CD4-positive, alpha-beta memory T cell (primary cell): Measurements from ENCODE around the gene CLNK. TPM values are rescaled to one million over a fixed set of nuclear protein-coding genes. Genes with fewer than 3 reads are reported as not detected.

Experiments
- CTCF ChIA-PET: fragments of 350-600 bp; sonication (Branson Sonifier 250); formaldehyde crosslinking; loops from one replicate; lab custom pipeline; 2021; ENCODE audit warnings: inconsistent platforms; ENCODE audit not compliant: partially characterized antibody; lab: Charles Lee
- POLR2A ChIA-PET: fragments of 350-600 bp; sonication (Branson Sonifier 250); formaldehyde crosslinking; loops from one replicate; lab custom pipeline; 2021; ENCODE audit not compliant: partially characterized antibody; lab: Charles Lee
- DNase-seq, 5 donors: peaks; one replicate each; pipeline versions ENCODE4 v3.0.0 to v3.0.0-alpha.2; 2020 to 2022; ENCODE audit warnings: mixed read lengths in 1 of 5
- H3K27ac ChIP-seq: one replicate; pipeline ENCODE4 v1.7.0; 2013; ENCODE audit warnings: low read depth, low read length
- H3K27me3 ChIP-seq: 2 replicates; pipeline ENCODE4 v1.7.0; 2013; ENCODE audit warnings: mild to moderate bottlenecking, low read length, moderate library complexity; ENCODE audit not compliant: insufficient read depth
- H3K36me3 ChIP-seq: 2 replicates; pipeline ENCODE4 v1.7.0; 2013; ENCODE audit warnings: mild to moderate bottlenecking, low read length, moderate library complexity; ENCODE audit not compliant: insufficient read depth
- H3K4me1 ChIP-seq: 2 replicates; pipeline ENCODE4 v1.7.0; 2013; ENCODE audit warnings: mild to moderate bottlenecking, low read length, moderate library complexity; ENCODE audit not compliant: insufficient read depth
- H3K4me3 ChIP-seq, 2 donors: one replicate each; pipeline ENCODE4 v1.7.0; 2013; ENCODE audit warnings: low read length in 2 of 2, mild to moderate bottlenecking in 1 of 2
- H3K9me3 ChIP-seq, 2 donors: one replicate each; pipeline ENCODE4 v1.7.0; 2013; ENCODE audit warnings: low read length in 2 of 2, control low read depth in 1 of 2; ENCODE audit not compliant: control insufficient read depth in 1 of 2
- H3K27ac Mint-ChIP-seq, 7 donors: one replicate each; pipeline ENCODE4 v1.8.0; 2020 to 2021; ENCODE audit warnings: mixed read lengths in 7 of 7, mild to moderate bottlenecking in 6 of 7, inconsistent platforms in 3 of 7, moderate library complexity in 3 of 7
- H3K27me3 Mint-ChIP-seq, 2 donors: one replicate each; pipeline ENCODE4 v1.8.0; 2020 to 2021; ENCODE audit warnings: mixed read lengths in 2 of 2
- H3K36me3 Mint-ChIP-seq, 2 donors: one replicate each; pipeline ENCODE4 v1.8.0; 2020 to 2021; ENCODE audit warnings: mixed read lengths in 2 of 2, inconsistent platforms in 1 of 2, mild to moderate bottlenecking in 1 of 2
- H3K4me1 Mint-ChIP-seq, 4 donors: one replicate each; pipeline ENCODE4 v1.8.0; 2020 to 2021; ENCODE audit warnings: mixed read lengths in 4 of 4, mild to moderate bottlenecking in 1 of 4
- H3K4me3 Mint-ChIP-seq, 8 donors: one replicate each; pipeline ENCODE4 v1.8.0; 2020 to 2021; ENCODE audit warnings: mixed read lengths in 8 of 8, mild to moderate bottlenecking in 7 of 8, moderate library complexity in 6 of 8, inconsistent platforms in 3 of 8
- H3K9me3 Mint-ChIP-seq, 8 donors: one replicate each; pipeline ENCODE4 v1.8.0; 2020 to 2021; ENCODE audit warnings: mixed read lengths in 8 of 8, mild to moderate bottlenecking in 5 of 8, inconsistent platforms in 3 of 8, moderate library complexity in 1 of 8
- intact Hi-C: fragments of 100-400 bp; cut with micrococcal nuclease; formaldehyde crosslinking; loops from one replicate; pipeline ENCODE4 v1.15.1; 2023
- polyA plus RNA-seq, 2 donors: library from polyadenylated mRNA; unstranded; fragments of 300-500 nt; fragmentation: Illumina TruSeq; gene quantifications; one replicate each; pipeline ENCODE4 v1.2.3, GENCODE V29; 2021
- total RNA-seq, 2 experiments: library from RNA; stranded (reverse); gene quantifications; one replicate each; pipeline ENCODE4 v1.2.3, GENCODE V29; 2021

CLNK gene
- total and polyA plus RNA-seq, 4 experiments from 2014 or later = 0.11 to 0.29 TPM; not detected in 2

DNA sequence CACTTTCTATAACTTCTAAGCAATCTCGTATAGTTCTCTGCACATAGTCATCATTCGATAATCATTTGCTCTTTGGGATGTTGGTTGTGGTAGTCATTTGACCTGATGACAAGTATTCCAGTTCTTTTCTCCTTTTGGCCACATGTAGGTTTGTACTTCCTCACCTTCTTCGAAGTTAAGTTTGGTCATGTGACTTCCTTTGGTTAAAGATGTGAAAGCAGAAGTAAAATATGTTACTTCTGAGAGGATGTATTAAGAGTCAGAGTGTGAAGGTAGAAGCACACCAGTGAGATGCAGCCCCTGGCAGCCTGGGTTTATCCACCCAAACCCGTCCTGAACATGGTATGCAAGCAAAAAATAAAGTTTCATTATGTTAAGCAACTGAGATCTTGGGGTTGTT is 178.5 kb downstream of the CLNK start:
- Histone ChIP-seq H3K4me1 (no peaks in the 10 kb centered on the region), H3K27ac (no peak overlapping the region), H3K27me3 (no peaks in the 10 kb centered on the region), H3K9me3 (no peaks in the 10 kb centered on the region), H3K4me3 (no peak overlapping the region), H3K36me3 (no peaks in the 10 kb centered on the region)
- Mint-ChIP-seq H3K36me3 (no peaks in the 10 kb centered on the region), H3K4me1 (peaks cover 0 to 6% (median 3%) of the 10 kb centered on the region in 4 donors), H3K9me3 (peaks cover 0 to 14% (median 7%) of the 10 kb centered on the region in 8 donors), H3K4me3 (no peak overlapping the region), H3K27me3 (peaks cover 1 to 6% of the 10 kb centered on the region in 2 donors), H3K27ac (peak overlapping the region in 1 of 7 donors; percentile 25)
- intact Hi-C loops = no loop called here
- POLR2A ChIA-PET = no interaction called here
- CTCF ChIA-PET = no interaction called here
- DNase-seq = no peak

DNA sequence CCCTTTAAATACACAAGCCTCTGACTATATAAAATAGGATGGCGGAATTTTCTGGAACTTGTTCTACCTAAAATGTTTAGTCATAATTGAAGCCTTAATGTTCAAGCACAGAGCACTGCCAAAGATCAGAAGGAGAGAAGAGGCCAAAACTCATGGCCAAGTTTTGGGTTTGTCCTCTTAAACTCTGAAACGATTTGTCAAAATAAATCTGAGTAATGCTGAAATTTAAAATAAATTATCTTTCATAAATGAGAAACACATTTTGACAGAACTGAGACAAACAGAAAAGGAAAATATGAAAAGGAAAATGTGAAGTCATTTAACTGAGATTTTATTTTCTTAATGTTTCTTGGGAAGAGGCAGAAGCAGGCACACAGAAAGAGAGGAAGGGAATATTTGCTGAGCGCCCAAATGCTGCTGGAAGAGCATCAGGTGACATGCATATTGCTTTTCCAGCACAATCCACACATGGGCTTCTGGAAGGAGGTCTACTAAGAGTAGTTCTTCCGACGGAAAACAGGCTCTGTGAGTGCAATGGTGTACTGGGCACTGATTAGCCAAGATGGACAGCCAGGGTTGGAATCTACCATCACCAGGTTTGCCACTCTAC is 179.9 kb downstream of the CLNK start:
- no peak overlapping the region for H3K27ac Mint-ChIP-seq
- Histone ChIP-seq H3K36me3 (no peaks in the 10 kb centered on the region), H3K27ac (no peak overlapping the region), H3K4me3 (no peak overlapping the region), H3K27me3 (no peaks in the 10 kb centered on the region), H3K4me1 (no peaks in the 10 kb centered on the region), H3K9me3 (no peaks in the 10 kb centered on the region)
- DNase-seq = no peak
- H3K9me3 Mint-ChIP-seq = peaks cover 0 to 14% (median 7%) of the 10 kb centered on the region in 8 donors
- no peaks in the 10 kb centered on the region for H3K36me3 Mint-ChIP-seq
- ChIA-PET CTCF (no interaction called here), POLR2A (no interaction called here)
- H3K27me3 Mint-ChIP-seq = peaks cover 7 to 10% of the 10 kb centered on the region in 2 donors
- H3K4me1 Mint-ChIP-seq = peaks cover 0 to 6% (median 3%) of the 10 kb centered on the region in 4 donors
- no peak overlapping the region for H3K4me3 Mint-ChIP-seq
- intact Hi-C loops = no loop called here

DNA sequence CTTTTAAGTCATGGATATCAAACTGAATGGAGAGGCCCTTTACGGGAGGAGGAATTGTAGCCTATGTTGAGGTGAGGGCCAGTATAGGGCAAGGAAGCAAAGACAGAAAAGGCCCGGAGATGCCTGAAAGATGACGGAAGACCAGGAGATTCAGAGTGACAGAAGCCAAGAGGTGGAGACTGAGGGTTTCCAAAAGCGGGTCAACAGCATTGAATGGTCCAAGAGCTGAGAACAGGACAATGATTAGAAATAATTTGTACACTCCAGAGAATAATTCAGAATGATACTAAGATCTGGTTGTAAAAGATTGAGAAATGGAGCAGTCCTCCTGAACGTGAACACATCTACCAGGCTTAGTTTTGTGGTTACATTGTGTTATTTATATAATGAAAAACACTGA is 181.9 kb downstream of the CLNK start:
- Mint-ChIP-seq H3K9me3 (peaks cover 0 to 14% (median 7%) of the 10 kb centered on the region in 8 donors), H3K4me3 (no peak overlapping the region), H3K27me3 (peaks cover 7 to 10% of the 10 kb centered on the region in 2 donors), H3K4me1 (peaks cover 0 to 6% (median 3%) of the 10 kb centered on the region in 4 donors), H3K27ac (no peak overlapping the region), H3K36me3 (no peaks in the 10 kb centered on the region)
- ChIA-PET CTCF (interaction anchor here (1.7 kb wide), 1 partner anchor 33 kb away, joined by 3 read pairs; no protein-coding TSS in a partner anchor), POLR2A (no interaction called here)
- Histone ChIP-seq H3K36me3 (no peaks in the 10 kb centered on the region), H3K9me3 (no peaks in the 10 kb centered on the region), H3K4me3 (no peak overlapping the region), H3K27ac (no peak overlapping the region), H3K27me3 (no peaks in the 10 kb centered on the region), H3K4me1 (no peaks in the 10 kb centered on the region)
- intact Hi-C loops = no loop called here
- no peak for DNase-seq

DNA sequence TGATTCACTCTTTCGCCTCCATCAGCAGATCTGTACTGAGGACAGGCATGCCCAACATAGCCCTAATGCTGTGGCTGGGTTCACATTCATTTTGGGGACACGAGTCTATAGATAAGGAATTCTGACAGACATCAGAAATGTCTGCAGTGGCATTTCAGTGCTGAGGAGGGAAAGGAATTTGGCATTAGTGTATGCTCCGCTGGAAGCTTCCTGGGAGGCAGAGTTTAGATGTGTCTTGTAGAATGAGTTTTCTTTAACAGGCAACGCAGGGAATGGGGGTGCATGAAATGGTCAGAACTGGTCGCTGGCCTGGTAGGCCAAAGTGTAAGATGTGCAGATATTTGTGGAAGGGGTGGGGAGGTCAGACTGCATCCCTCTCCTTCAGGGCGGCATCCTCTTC is 183.8 kb downstream of the CLNK start:
- Mint-ChIP-seq H3K4me1 (no peaks in the 10 kb centered on the region), H3K27me3 (peaks cover 7 to 10% of the 10 kb centered on the region in 2 donors), H3K4me3 (no peak overlapping the region), H3K27ac (no peak overlapping the region), H3K9me3 (peaks cover 0 to 7% (median 2%) of the 10 kb centered on the region in 8 donors), H3K36me3 (no peaks in the 10 kb centered on the region)
- ChIA-PET CTCF (no interaction called here), POLR2A (no interaction called here)
- Histone ChIP-seq H3K9me3 (no peaks in the 10 kb centered on the region), H3K27ac (no peak overlapping the region), H3K36me3 (no peaks in the 10 kb centered on the region), H3K4me1 (no peaks in the 10 kb centered on the region), H3K27me3 (no peaks in the 10 kb centered on the region), H3K4me3 (no peak overlapping the region)
- no peak for DNase-seq
- intact Hi-C loops = no loop called here

DNA sequence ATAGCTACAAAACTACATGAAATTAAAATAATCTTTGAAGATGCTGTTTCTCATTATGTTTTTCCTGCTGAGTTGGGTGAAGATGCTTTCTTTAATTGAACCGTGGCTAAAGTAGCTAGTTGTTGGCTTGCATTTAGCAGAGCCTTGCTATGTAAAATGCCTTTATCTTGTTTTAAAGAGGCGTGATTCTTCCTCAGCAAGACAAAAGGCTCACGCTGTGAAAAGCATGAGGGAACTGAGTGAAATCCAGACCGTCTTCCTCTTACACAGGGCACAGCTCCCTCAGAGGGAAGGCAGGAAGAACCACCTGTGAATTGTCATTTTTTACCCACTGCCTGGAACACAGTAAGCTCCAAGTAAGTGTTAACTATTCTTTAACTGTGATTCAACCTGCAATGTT is 188.4 kb downstream of the CLNK start:
- ChIA-PET CTCF (no interaction called here), POLR2A (no interaction called here)
- DNase-seq = no peak
- no peak overlapping the region for H3K27ac Mint-ChIP-seq
- no peaks in the 10 kb centered on the region for H3K9me3 ChIP-seq
- H3K4me3 ChIP-seq = no peak overlapping the region
- peaks cover 11 to 15% of the 10 kb centered on the region in 2 donors for H3K27me3 Mint-ChIP-seq
- no peaks in the 10 kb centered on the region for H3K36me3 Mint-ChIP-seq
- no peaks in the 10 kb centered on the region for H3K4me1 Mint-ChIP-seq
- no peaks in the 10 kb centered on the region for H3K27me3 ChIP-seq
- H3K36me3 ChIP-seq = no peaks in the 10 kb centered on the region
- intact Hi-C loops = no loop called here
- H3K4me3 Mint-ChIP-seq = no peak overlapping the region
- H3K4me1 ChIP-seq = no peaks in the 10 kb centered on the region
- H3K27ac ChIP-seq = no peak overlapping the region
- H3K9me3 Mint-ChIP-seq = no peaks in the 10 kb centered on the region

DNA sequence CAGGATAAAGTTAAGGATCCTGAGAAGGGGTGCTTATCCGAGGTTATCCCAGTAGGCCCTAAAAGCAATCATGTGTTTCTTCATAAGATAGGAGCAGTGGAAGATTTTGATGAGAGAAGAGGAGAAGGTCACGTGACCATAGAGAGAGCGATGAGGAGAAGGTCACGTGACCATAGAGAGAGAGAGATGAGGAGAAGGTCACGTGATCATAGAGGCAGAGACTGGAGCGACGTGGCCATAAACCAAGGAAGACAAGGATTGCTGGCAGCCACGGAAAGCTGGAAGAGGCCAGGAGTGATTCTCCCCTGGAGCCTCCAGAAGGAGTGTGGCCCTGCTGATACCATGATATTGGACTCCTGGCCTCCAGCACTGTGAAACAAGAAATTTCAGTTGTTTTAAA is 188.9 kb downstream of the CLNK start:
- CTCF ChIA-PET = no interaction called here
- no peaks in the 10 kb centered on the region for H3K9me3 Mint-ChIP-seq
- H3K4me1 Mint-ChIP-seq = no peaks in the 10 kb centered on the region
- H3K4me3 Mint-ChIP-seq = no peak overlapping the region
- Histone ChIP-seq H3K4me1 (no peaks in the 10 kb centered on the region), H3K27ac (no peak overlapping the region), H3K9me3 (no peaks in the 10 kb centered on the region), H3K36me3 (no peaks in the 10 kb centered on the region), H3K27me3 (no peaks in the 10 kb centered on the region), H3K4me3 (no peak overlapping the region)
- no peaks in the 10 kb centered on the region for H3K36me3 Mint-ChIP-seq
- peaks cover 9 to 11% of the 10 kb centered on the region in 2 donors for H3K27me3 Mint-ChIP-seq
- intact Hi-C loops = no loop called here
- H3K27ac Mint-ChIP-seq = no peak overlapping the region
- DNase-seq = no peak
- POLR2A ChIA-PET = no interaction called here

DNA sequence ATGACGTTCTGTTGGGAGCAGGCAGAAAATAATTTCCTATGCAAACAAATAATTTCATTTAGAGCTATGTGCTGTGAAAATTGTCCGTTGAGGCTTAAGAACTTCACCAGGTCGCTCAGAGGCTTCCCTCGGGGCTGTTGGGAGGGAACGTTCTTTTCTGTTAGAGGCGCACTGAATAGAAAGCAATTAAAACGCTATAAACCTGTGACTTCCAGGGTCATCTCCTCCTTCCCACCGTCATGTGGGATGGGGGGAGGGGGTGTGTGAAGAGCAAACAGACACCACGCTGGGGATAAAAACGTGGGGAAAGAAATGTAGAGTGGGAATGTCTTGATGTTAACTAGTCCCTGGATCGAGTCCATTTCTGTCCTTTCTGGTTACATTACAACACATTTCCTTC is 192.1 kb downstream of the CLNK start:
- DNase-seq = no peak
- Mint-ChIP-seq H3K9me3 (no peaks in the 10 kb centered on the region), H3K27ac (no peak overlapping the region), H3K4me3 (no peak overlapping the region), H3K27me3 (peaks cover 14 to 16% of the 10 kb centered on the region in 2 donors), H3K36me3 (no peaks in the 10 kb centered on the region), H3K4me1 (peaks cover 0 to 2% (median 0%) of the 10 kb centered on the region in 4 donors)
- ChIA-PET CTCF (interaction anchor here (1.4 kb wide), 1 partner anchor 13 kb away, joined by 3 read pairs; no protein-coding TSS in a partner anchor), POLR2A (no interaction called here)
- Histone ChIP-seq H3K4me3 (no peak overlapping the region), H3K4me1 (no peaks in the 10 kb centered on the region), H3K27ac (no peak overlapping the region), H3K9me3 (no peaks in the 10 kb centered on the region), H3K27me3 (no peaks in the 10 kb centered on the region), H3K36me3 (no peaks in the 10 kb centered on the region)
- intact Hi-C loops = no loop called here
